HepG2 (cell line): ENCODE measurements around the gene HNRNPA0. TPM values are rescaled to one million over a fixed set of nuclear protein-coding genes. Genes with fewer than 3 reads are reported as not detected.

ENCODE experiments used
- AGO1 ChIP-seq: fragments of 200-400 bp; formaldehyde crosslinking; IDR thresholded peaks from 2 replicates; pipeline ENCODE4 v1.6.1; 2017; ENCODE audit warnings: mild to moderate bottlenecking, low read depth, low read length, moderate library complexity; ENCODE audit not compliant: poor library complexity, severe bottlenecking
- ATF4 ChIP-seq, 2 experiments: fragments of 450-650 bp in 1 of 2; sonication (generic) in 1 of 2; formaldehyde crosslinking; IDR thresholded peaks; 2 replicates each; pipeline versions ENCODE4 v1.5.0 to v1.8.0; 2020 to 2022; ENCODE audit warnings: mild to moderate bottlenecking in 1 of 2, missing genetic modification reagents in 1 of 2
- CSRNP1 ChIP-seq: sonication (generic); formaldehyde crosslinking; IDR thresholded peaks from 2 replicates; pipeline ENCODE4 v1.8.1; 2023; ENCODE audit warnings: mild to moderate bottlenecking, missing genetic modification reagents
- CSRNP2 ChIP-seq: sonication (generic); formaldehyde crosslinking; conservative IDR thresholded peaks from 2 replicates; pipeline ENCODE4 v1.8.0; 2022; ENCODE audit warnings: low read depth, missing genetic modification reagents
- FOXJ3 ChIP-seq: sonication (generic); formaldehyde crosslinking; IDR thresholded peaks from 2 replicates; pipeline ENCODE4 v1.4.0; 2020; ENCODE audit warnings: missing genetic modification reagents, mild to moderate bottlenecking, borderline replicate concordance
- GABPB1 ChIP-seq: IDR thresholded peaks from 2 replicates; pipeline ENCODE4 v1.6.1; 2016; ENCODE audit warnings: mild to moderate bottlenecking, missing genetic modification reagents, moderate library complexity, missing compliant biosample characterization
- GFI1 ChIP-seq: sonication (generic); formaldehyde crosslinking; IDR thresholded peaks from 2 replicates; pipeline ENCODE4 v1.5.0; 2020; ENCODE audit warnings: missing genetic modification reagents, mild to moderate bottlenecking, borderline replicate concordance
- HNF1B ChIP-seq: sonication (generic); formaldehyde crosslinking; IDR thresholded peaks from 2 replicates; pipeline ENCODE4 v1.5.1; 2020; ENCODE audit warnings: mild to moderate bottlenecking, moderate library complexity, missing genetic modification reagents
- HOXA7 ChIP-seq: sonication (generic); formaldehyde crosslinking; IDR thresholded peaks from 2 replicates; pipeline ENCODE4 v1.8.1; 2022; ENCODE audit warnings: mild to moderate bottlenecking, missing genetic modification reagents, moderate library complexity
- KLF12 ChIP-seq: sonication (generic); formaldehyde crosslinking; IDR thresholded peaks from 2 replicates; pipeline ENCODE4 v1.4.0; 2020; ENCODE audit warnings: missing genetic modification reagents, borderline replicate concordance
- MZF1 ChIP-seq: sonication (generic); formaldehyde crosslinking; IDR thresholded peaks from 2 replicates; pipeline ENCODE4 v1.8.1; 2023; ENCODE audit warnings: mild to moderate bottlenecking, missing genetic modification reagents, borderline replicate concordance
- NFE2 ChIP-seq: sonication (generic); formaldehyde crosslinking; IDR thresholded peaks from 2 replicates; pipeline ENCODE4 v1.4.0; 2020; ENCODE audit warnings: missing genetic modification reagents
- PHB2 ChIP-seq: fragments of 450-650 bp; IDR thresholded peaks from 2 replicates; pipeline ENCODE4 v1.6.1; 2018; ENCODE audit not compliant: partially characterized antibody
- RFXANK ChIP-seq: IDR thresholded peaks from 2 replicates; pipeline ENCODE4 v1.6.1; 2016
- ZBTB37 ChIP-seq: sonication (generic); formaldehyde crosslinking; IDR thresholded peaks from 2 replicates; pipeline ENCODE4 v1.4.0; 2020; ENCODE audit warnings: mild to moderate bottlenecking, missing genetic modification reagents
- ZBTB44 ChIP-seq: sonication (generic); formaldehyde crosslinking; IDR thresholded peaks from 2 replicates; pipeline ENCODE4 v1.4.0; 2020; ENCODE audit warnings: missing genetic modification reagents
- ZFP1 ChIP-seq: IDR thresholded peaks from 2 replicates; pipeline ENCODE4 v1.6.1; 2016
- ZNF333 ChIP-seq: sonication (generic); formaldehyde crosslinking; IDR thresholded peaks from 2 replicates; pipeline ENCODE4 v1.4.0; 2020; ENCODE audit warnings: mild to moderate bottlenecking, missing genetic modification reagents, borderline replicate concordance
- ZNF550 ChIP-seq: sonication (generic); formaldehyde crosslinking; IDR thresholded peaks from 2 replicates; pipeline ENCODE4 v1.4.0; 2020; ENCODE audit warnings: mild to moderate bottlenecking, missing genetic modification reagents, borderline replicate concordance
- ZNF558 ChIP-seq: sonication (generic); formaldehyde crosslinking; IDR thresholded peaks from 2 replicates; pipeline ENCODE4 v1.9.0; 2022; ENCODE audit warnings: mild to moderate bottlenecking, missing genetic modification reagents, borderline replicate concordance
- polyA plus RNA-seq, 8 experiments: library from polyadenylated mRNA; depleted of rRNA in 3 of 8; stranded (reverse) in 7 of 8; unstranded in 1 of 8; fragments of >200 nt; fragmentation: Illumina TruSeq in 4 of 8; extraction: Trizol in 4 of 8; gene quantifications; 2 replicates each; pipeline versions ENCODE4 v1.2.1 to v1.2.3, GENCODE V29; 2011 to 2016; ENCODE audit warnings: low read depth in 4 of 8, missing spikeins in 1 of 8, mixed read lengths in 1 of 8; ENCODE audit not compliant: insufficient read depth in 1 of 8
- total RNA-seq, 5 experiments: library from RNA; depleted of rRNA; stranded (reverse); fragments of >200 nt; fragmentation: Illumina TruSeq; extraction: Trizol; gene quantifications; 2 replicates each; pipeline ENCODE4 v1.2.3, GENCODE V29; 2016; ENCODE audit warnings: low read depth in 1 of 5

HNRNPA0 gene
- total and polyA plus RNA-seq, 2 of the 13 experiments (the other 11 are each of a cell fraction or from before 2014, with no cell fraction given) = 9.0 to 12.9 TPM

- no peak for TF ChIP-seq NFE2 (CRISPR knock-in tag)
- peak; percentile 11; the same call in 1 of the 2 replicates for TF ChIP-seq GFI1 (CRISPR knock-in tag)
- TF ChIP-seq KLF12 (CRISPR knock-in tag) = no peak
- 0 out of 4 replicates have a peak, but pooled peaks of 1 of the 2 experiments have one; percentile 1 for TF ChIP-seq ATF4 (CRISPR knock-in tag; IDR thresholded peaks at IDR 0.05)
- TF ChIP-seq ZNF558 = peak; percentile 31; the same call in 1 of the 2 replicates
- TF ChIP-seq HOXA7 (CRISPR knock-in tag) = no peak
- TF ChIP-seq PHB2 = no peak
- TF ChIP-seq ZBTB44 (CRISPR knock-in tag) = no peak
- no peak for TF ChIP-seq HNF1B (CRISPR knock-in tag)
- TF ChIP-seq FOXJ3 (CRISPR knock-in tag) = no peak
- no peak for TF ChIP-seq GABPB1 (CRISPR knock-in tag)
- TF ChIP-seq ZBTB37 = no peak
- TF ChIP-seq ZFP1 = no peak
- no peak for TF ChIP-seq CSRNP2 (CRISPR knock-in tag)
- TF ChIP-seq CSRNP1 (CRISPR knock-in tag) = 0 out of 2 replicates have a peak, but pooled peaks have one; percentile 9
- no peak for TF ChIP-seq MZF1
- TF ChIP-seq RFXANK (CRISPR knock-in tag) = no peak
- TF ChIP-seq AGO1 = no peak
- no peak for TF ChIP-seq ZNF333 (CRISPR knock-in tag)
- TF ChIP-seq ZNF550 = peak; percentile 12; the same call in 1 of the 2 replicates
Observed at GRCh38 chr5:137754961-137755762, 999 bp upstream of the HNRNPA0 start (continued).
